ENCODE results near the gene CFAP69. TPM values are rescaled to one million over a fixed set of nuclear protein-coding genes. Genes with fewer than 3 reads are reported as not detected.

CFAP69 gene
- total RNA-seq, 1 experiment from 2014 or later, result 4.1 TPM

GRCh38 chr7:90238583-90238982 lies 6.4 kb upstream of the CFAP69 start:
- no peak overlapping the region for H3K9ac ChIP-seq (ENCODE audit: low read length)
- no peak overlapping the region for H3K27ac ChIP-seq (ENCODE audit: low read depth, low read length)
- H3K4me2 ChIP-seq (ENCODE audit: low read length), result no peak overlapping the region
- no peaks in the 10 kb centered on the region for H3K36me3 ChIP-seq (ENCODE audit: control insufficient read depth in 1 of 2, insufficient read depth in 2 of 2, low read length in 2 of 2)
- H4K20me1 ChIP-seq (ENCODE audit: insufficient read depth), result no peaks in the 10 kb centered on the region
- RAD21 ChIA-PET (ENCODE audit: low non-redundant PET in 1 of 2, low total read pairs in 2 of 2, uncharacterized antibody in 2 of 2, unreplicated experiment in 2 of 2), result no interaction called here
- no TSS peak for BruUV-seq (replicated peaks)
- H3K4me1 ChIP-seq (ENCODE audit: control insufficient read depth in 1 of 2, insufficient read depth in 2 of 2, low read length in 2 of 2), result no peaks in the 10 kb centered on the region
- no peaks in the 10 kb centered on the region for H3K79me2 ChIP-seq (ENCODE audit: insufficient read depth, low read length)
- no peaks in the 10 kb centered on the region for H3K9me2 ChIP-seq (ENCODE audit: insufficient read depth)
- H2AFZ ChIP-seq (ENCODE audit: low read depth, low read length, poor library complexity, severe bottlenecking), result no peak overlapping the region
- POLR2A ChIA-PET, result no interaction called here
- intact Hi-C loops (cut with micrococcal nuclease), result no loop called here
- ATAC-seq (no peak), DNase-seq (ENCODE audit: low read depth, low spot score) (no peak)
- H3K27me3 ChIP-seq (ENCODE audit: insufficient read depth, low read length), result no peaks in the 10 kb centered on the region
- CTCF ChIA-PET, result no interaction called here
- TF ChIP-seq FOSL1 (IDR thresholded peaks at IDR 0.05; ENCODE audit: low read depth) (no peak), SRF (IDR thresholded peaks at IDR 0.05; ENCODE audit: low read depth) (no peak), ZFX (IDR thresholded peaks at IDR 0.05) (no peak), JUND (IDR thresholded peaks at IDR 0.05) (no peak), POLR2AphosphoS5 (IDR thresholded peaks at IDR 0.05; ENCODE audit: low read depth, low read length) (no peak), EZH2phosphoT487 (IDR thresholded peaks at IDR 0.05; ENCODE audit: borderline replicate concordance) (no peak), RAD21 (IDR thresholded peaks at IDR 0.05; ENCODE audit: low read depth) (no peak), TCF7L2 (IDR thresholded peaks at IDR 0.05; ENCODE audit: borderline replicate concordance, extremely low read depth, insufficient read depth, insufficient read length) (no peak), ELF1 (IDR thresholded peaks at IDR 0.05; ENCODE audit: borderline replicate concordance, low read depth) (no peak), ATF3 (IDR thresholded peaks at IDR 0.05) (no peak), CBX3 (IDR thresholded peaks at IDR 0.05; ENCODE audit: low read depth) (no peak), ZNF274 (IDR thresholded peaks at IDR 0.05; ENCODE audit: low read depth, low read length) (no peak)
- no peaks in the 10 kb centered on the region for H3K9me3 ChIP-seq (ENCODE audit: control insufficient read depth in 1 of 2, insufficient read depth in 1 of 2, low read depth in 1 of 2, low read length in 2 of 2)
- H3K4me3 ChIP-seq (replicated peaks in 1 of 2; ENCODE audit: low read depth in 1 of 2, low read length in 2 of 2), result no peak overlapping the region

- intact Hi-C loops (cut with micrococcal nuclease), result no loop called here
- Histone ChIP-seq H3K4me2 (ENCODE audit: low read length) (no peak overlapping the region), H3K9me2 (ENCODE audit: insufficient read depth) (no peaks in the 10 kb centered on the region), H2AFZ (ENCODE audit: low read depth, low read length, poor library complexity, severe bottlenecking) (no peak overlapping the region), H3K79me2 (ENCODE audit: insufficient read depth, low read length) (no peaks in the 10 kb centered on the region), H3K36me3 (ENCODE audit: control insufficient read depth in 1 of 2, insufficient read depth in 2 of 2, low read length in 2 of 2) (no peaks in the 10 kb centered on the region), H3K4me3 (replicated peaks in 1 of 2; ENCODE audit: low read depth in 1 of 2, low read length in 2 of 2) (no peak overlapping the region), H4K20me1 (ENCODE audit: insufficient read depth) (no peaks in the 10 kb centered on the region), H3K9me3 (ENCODE audit: control insufficient read depth in 1 of 2, insufficient read depth in 1 of 2, low read depth in 1 of 2, low read length in 2 of 2) (no peaks in the 10 kb centered on the region), H3K27me3 (ENCODE audit: insufficient read depth, low read length) (no peaks in the 10 kb centered on the region), H3K9ac (ENCODE audit: low read length) (no peak overlapping the region), H3K27ac (ENCODE audit: low read depth, low read length) (no peak overlapping the region), H3K4me1 (ENCODE audit: control insufficient read depth in 1 of 2, insufficient read depth in 2 of 2, low read length in 2 of 2) (peaks cover 0 to under 1% of the 10 kb centered on the region in 2 experiments; a peak in 1 of 4 replicates)
- CTCF ChIA-PET, result no interaction called here
- no TSS peak for BruUV-seq (replicated peaks)
- RAD21 ChIA-PET (ENCODE audit: low non-redundant PET in 1 of 2, low total read pairs in 2 of 2, uncharacterized antibody in 2 of 2, unreplicated experiment in 2 of 2), result no interaction called here
- POLR2A ChIA-PET, result no interaction called here
- ATAC-seq, result no peak
- no peak for DNase-seq (ENCODE audit: low read depth, low spot score)
- TF ChIP-seq FOSL1 (IDR thresholded peaks at IDR 0.05; ENCODE audit: low read depth) (no peak), SRF (IDR thresholded peaks at IDR 0.05; ENCODE audit: low read depth) (no peak), JUND (IDR thresholded peaks at IDR 0.05) (no peak), SIN3A (IDR thresholded peaks at IDR 0.05; ENCODE audit: low read depth) (no peak), MAX (IDR thresholded peaks at IDR 0.05) (no peak), POLR2AphosphoS5 (IDR thresholded peaks at IDR 0.05; ENCODE audit: low read depth, low read length) (no peak), CTCF (IDR thresholded peaks at IDR 0.05 in 2 of 3, conservative IDR thresholded peaks at IDR 0.05 in 1 of 3; ENCODE audit: borderline replicate concordance in 1 of 3, insufficient read depth in 1 of 3, low read depth in 2 of 3, low read length in 2 of 3) (no peak), TCF7L2 (IDR thresholded peaks at IDR 0.05; ENCODE audit: borderline replicate concordance, extremely low read depth, insufficient read depth, insufficient read length) (no peak), ATF3 (IDR thresholded peaks at IDR 0.05) (no peak), RAD21 (IDR thresholded peaks at IDR 0.05; ENCODE audit: low read depth) (no peak), ZNF274 (IDR thresholded peaks at IDR 0.05; ENCODE audit: low read depth, low read length) (no peak), YY1 (IDR thresholded peaks at IDR 0.05; ENCODE audit: extremely low read depth, insufficient replicate concordance, low read depth, low read length) (no peak)
These were observed 5.9 kb upstream of the CFAP69 start for GRCh38 chr7:90239050-90239449.
